GM12873 (cell line): ENCODE data around the gene SPRED2.
A peak's percentile ranks its signal among the peaks of the same experiment; 100 is the strongest.

Experiments used
- TF ChIP-seq, protein P1 (sequence below): IDR thresholded peaks from 2 replicates; pipeline ENCODE4 v1.5.1; 2012; ENCODE audit warnings: low read depth, mild to moderate bottlenecking, moderate library complexity, low read length, control low read depth; ENCODE audit not compliant: insufficient read depth; ENCODE audit errors: missing control alignments

Gene SPRED2, protein sequence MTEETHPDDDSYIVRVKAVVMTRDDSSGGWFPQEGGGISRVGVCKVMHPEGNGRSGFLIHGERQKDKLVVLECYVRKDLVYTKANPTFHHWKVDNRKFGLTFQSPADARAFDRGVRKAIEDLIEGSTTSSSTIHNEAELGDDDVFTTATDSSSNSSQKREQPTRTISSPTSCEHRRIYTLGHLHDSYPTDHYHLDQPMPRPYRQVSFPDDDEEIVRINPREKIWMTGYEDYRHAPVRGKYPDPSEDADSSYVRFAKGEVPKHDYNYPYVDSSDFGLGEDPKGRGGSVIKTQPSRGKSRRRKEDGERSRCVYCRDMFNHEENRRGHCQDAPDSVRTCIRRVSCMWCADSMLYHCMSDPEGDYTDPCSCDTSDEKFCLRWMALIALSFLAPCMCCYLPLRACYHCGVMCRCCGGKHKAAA

DNA sequence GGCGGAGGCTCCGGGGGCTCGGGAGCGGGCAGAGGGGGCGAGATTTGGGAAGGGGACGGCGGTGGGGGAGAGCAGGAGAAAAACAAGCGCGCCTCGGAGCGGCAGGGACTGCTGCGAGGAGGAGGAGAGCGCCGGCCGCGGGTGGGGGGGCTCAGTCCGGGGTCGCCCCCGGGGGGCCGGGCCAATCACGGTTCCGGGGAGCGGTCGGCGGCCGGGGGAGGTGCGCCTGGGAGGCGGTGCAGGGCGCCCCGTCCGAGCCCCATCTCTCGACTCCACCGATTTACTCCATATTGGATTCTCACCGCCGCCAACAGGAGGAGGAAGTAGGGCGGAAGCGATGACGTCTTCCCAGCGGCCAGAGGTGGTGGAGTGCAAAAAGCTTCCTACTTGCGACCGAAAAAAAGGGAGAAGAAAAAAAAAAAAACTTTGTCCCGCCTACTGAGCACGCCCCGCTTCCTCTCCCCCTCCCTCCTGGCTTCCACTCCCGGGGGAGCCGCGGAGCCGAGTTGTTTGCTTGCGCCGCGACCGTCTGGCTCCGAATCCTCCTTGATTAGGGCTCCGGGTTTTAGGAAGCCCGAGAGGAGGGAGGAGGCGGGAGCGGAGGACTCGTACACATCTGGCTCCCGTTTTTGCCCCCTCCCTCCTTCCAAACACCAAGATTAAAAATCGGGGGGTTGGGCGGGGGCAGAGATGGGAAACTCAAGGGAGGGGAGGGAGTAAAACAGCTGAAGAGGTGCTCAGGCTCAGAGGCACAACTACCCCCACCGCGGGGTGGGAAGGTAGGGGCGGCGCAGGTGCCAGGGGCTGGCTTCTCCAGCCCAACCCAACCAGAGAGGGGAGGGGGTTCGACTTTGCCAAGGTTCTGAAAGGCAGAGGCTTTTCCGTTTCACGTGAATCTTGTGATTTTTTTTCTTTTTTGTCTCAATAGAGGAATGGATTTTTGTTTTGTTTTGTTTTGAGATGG, at the start of gene SPRED2:
Gene SPRED2 (minus strand): TSS at position 373 of the 964 bp plus-strand sequence. CDS start 612 bp downstream, outside the sequence.
- TF ChIP-seq, protein P1, sequence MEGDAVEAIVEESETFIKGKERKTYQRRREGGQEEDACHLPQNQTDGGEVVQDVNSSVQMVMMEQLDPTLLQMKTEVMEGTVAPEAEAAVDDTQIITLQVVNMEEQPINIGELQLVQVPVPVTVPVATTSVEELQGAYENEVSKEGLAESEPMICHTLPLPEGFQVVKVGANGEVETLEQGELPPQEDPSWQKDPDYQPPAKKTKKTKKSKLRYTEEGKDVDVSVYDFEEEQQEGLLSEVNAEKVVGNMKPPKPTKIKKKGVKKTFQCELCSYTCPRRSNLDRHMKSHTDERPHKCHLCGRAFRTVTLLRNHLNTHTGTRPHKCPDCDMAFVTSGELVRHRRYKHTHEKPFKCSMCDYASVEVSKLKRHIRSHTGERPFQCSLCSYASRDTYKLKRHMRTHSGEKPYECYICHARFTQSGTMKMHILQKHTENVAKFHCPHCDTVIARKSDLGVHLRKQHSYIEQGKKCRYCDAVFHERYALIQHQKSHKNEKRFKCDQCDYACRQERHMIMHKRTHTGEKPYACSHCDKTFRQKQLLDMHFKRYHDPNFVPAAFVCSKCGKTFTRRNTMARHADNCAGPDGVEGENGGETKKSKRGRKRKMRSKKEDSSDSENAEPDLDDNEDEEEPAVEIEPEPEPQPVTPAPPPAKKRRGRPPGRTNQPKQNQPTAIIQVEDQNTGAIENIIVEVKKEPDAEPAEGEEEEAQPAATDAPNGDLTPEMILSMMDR = peak; percentile 2

DNA sequence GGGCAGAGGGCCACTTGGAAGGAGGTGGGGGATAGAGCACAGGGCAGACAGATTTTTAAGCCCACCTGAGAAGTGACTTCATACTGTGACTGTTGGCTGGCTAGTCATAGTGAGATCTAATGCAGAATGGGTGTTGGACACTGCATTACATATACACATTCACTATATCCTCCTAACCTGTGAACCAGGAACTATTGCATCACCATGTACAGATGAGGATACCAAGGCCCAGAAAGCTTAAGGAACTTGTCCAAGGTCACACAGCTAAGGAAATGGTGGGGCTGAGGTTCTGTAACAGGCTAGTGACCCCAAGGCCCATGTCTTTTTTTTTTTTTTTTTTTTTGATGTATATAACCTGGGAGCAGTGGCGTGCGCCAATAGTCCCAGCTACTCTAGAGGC, 49.6 kb upstream of the SPRED2 start:
- TF ChIP-seq, protein P1 = no peak

DNA sequence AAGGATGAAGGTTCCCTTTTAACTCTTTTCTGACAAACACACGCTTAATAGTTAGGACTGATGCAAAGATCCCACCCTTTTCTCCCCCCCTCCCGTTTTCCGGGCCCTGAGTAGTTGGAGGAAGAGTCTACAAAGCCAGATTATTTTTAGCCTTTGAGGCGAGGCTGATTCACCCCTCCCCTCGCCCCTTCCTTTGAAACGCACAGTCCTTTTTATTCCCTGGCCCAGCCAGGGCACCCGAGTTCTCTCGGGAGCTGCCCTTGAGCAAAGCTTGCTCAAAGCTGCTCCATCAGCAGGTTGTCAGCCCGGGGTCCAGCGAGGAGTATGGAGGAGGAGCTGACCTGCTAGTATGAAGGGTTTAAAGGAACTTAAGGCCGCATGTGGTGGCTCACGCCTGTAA, 47.1 kb upstream of the SPRED2 start:
- TF ChIP-seq, protein P1 = no peak

DNA sequence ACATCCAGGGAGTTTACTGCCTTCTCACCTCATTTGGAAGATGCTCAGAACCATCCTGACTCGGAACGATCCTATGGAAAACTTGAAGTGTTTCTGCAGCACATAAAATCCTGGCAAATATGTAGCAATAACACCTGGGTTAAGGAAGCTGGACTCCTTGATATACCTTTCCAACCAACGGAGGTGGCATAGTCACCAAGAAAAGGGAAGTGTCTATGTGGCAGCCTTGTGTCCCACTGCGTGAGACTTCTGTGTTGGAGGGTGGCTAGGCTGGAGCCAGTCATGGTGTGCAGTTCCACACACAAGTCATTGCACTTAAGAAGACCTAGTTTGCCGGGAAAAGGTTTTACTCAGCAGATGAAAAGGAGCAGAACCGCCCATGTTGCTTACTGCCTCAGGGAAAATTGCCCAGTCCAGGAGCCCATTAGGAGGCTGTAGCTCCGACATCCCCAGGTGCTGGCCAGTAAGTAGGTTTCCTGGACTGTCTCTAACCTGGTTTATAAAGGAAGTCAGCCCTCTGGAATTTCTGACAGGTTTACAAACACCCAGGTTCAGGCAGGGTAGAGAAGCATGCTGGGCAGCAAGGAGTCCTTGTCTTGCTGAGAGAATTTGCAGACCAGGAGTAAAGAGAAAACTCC, 46.2 kb upstream of the SPRED2 start:
- TF ChIP-seq, protein P1 = no peak

DNA sequence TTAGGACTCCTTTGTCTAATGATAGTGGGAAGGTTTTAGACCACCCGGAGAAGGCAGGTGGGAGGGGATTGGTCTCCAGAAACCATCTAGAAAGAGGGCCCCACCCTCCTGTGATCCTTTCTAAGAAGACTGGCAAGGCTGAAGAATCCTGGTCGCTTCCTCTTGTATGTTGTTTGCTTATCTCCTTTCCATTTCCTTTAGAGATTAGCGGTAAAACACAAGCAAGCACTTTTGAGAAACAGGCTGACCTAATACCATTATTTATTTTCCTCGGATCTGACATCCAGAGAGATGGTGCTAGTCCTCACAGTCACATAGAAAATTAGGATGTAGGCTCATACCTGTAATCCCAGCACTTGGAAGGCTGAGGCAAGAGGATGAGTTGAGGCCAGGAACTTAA, 45.2 kb upstream of the SPRED2 start:
- TF ChIP-seq, protein P1 = no peak

DNA sequence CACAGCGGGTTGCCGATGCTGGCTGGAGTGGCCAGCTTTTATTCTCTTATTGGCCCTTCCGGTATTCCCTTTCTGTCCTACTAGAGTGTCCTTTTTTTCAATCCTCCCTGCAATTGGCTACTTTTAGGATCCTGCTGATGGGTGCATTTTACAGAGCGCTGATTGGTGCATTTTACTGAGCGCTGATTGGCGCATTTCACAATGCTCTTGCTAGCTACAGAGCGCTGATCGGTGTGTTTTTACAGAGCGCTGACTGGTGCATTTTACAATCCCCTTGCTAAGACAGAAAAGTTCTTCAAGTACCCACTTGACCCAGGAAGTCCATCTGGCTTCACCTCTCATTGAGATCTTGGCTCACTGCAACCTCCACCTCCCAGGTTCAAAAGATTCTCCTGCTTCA, 44.4 kb upstream of the SPRED2 start:
- TF ChIP-seq, protein P1 = no peak

DNA sequence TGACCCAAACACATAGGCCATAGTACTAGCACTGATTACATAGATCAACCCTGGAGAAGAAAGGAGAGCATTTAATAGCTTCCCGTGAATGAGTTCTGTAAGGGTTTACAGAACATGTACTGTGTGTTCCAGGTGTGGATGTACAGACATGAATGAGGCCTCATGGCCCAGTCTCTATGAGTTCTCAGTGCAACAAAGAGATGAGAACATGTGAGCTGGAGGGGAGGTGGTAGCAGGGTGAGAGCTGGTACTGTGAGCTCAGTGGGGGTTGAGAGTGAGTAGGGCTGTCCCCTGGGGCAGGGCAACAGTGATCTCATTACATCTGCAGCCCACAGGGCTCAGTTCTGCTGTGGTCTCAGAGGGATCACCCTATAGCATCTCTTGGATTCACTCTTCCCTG, 42.6 kb upstream of the SPRED2 start:
- TF ChIP-seq, protein P1 = no peak
